Cerebellar nuclear complex (tissue), 1 donor: ENCODE results near the gene BPIFA1.

Source experiments
- DNase-seq, 2 experiments: peaks; one replicate each; lab custom pipeline; 2025; lab: John Stamatoyannopoulos, UW

Gene BPIFA1

GRCh38 chr20:33277471-33278441 is 42.0 kb downstream of the BPIFA1 start:
- no peak for DNase-seq

GRCh38 chr20:33278700-33279099 is 42.9 kb downstream of the BPIFA1 start:
- DNase-seq, result no peak

- DNase-seq, result no peak
Observed at GRCh38 chr20:33279261-33279910, 43.6 kb downstream of the BPIFA1 start.

- DNase-seq, result no peak
Observed at GRCh38 chr20:33280000-33280680, 44.3 kb downstream of the BPIFA1 start.

GRCh38 chr20:33280775-33281174 is 45.0 kb downstream of the BPIFA1 start:
- no peak for DNase-seq

GRCh38 chr20:33281550-33282146 is 45.9 kb downstream of the BPIFA1 start:
- no peak for DNase-seq

- DNase-seq, result no peak
Observed at GRCh38 chr20:33282196-33282934, 46.6 kb downstream of the BPIFA1 start.

GRCh38 chr20:33282991-33283555 is 47.3 kb downstream of the BPIFA1 start, which contains the start of gene BPIFB1:
BPIFB1 (plus strand) TSS chr20:33283214; CDS start chr20:33286074, 2,860 bp downstream.
- no peak for DNase-seq

GRCh38 chr20:33284284-33284683 is 48.5 kb downstream of the BPIFA1 start:
- no peak for DNase-seq

GRCh38 chr20:33284937-33285336 is 49.1 kb downstream of the BPIFA1 start:
- DNase-seq, result no peak

GRCh38 chr20:33285861-33286495 is 50.2 kb downstream of the BPIFA1 start:
- no peak for DNase-seq

GRCh38 chr20:33287884-33288283 is 52.1 kb downstream of the BPIFA1 start:
- no peak for DNase-seq

GRCh38 chr20:33290852-33291251 is 55.1 kb downstream of the BPIFA1 start:
- no peak for DNase-seq

GRCh38 chr20:33291416-33291815 is 55.6 kb downstream of the BPIFA1 start:
- DNase-seq, result no peak

- DNase-seq, result no peak
Observed at GRCh38 chr20:33291830-33292355, 56.1 kb downstream of the BPIFA1 start.
